Activated T-cell treated with anti-CD3 and anti-CD28 coated beads, Interleukin-2, amount 50 U/mL, for 4 hours (primary cell): ENCODE data around the gene FOXO1. TPM values are rescaled to one million over a fixed set of nuclear protein-coding genes. Genes with fewer than 3 reads are reported as not detected.
A peak's percentile ranks its signal among the peaks of the same experiment; 100 is the strongest.

ENCODE experiments used
- ATAC-seq, 2 donors: fragments of 200-7000 bp; cut with Tn5 transposase; one replicate each; pipeline ENCODE4 v1.10.0; 2021
- DNase-seq: peaks from one replicate; pipeline ENCODE4 v3.0.0-alpha.2; 2020
- H3K27me3 Mint-ChIP-seq: one replicate; pipeline ENCODE4 v1.8.0; 2021; ENCODE audit warnings: low read depth, mixed read lengths
- H3K36me3 Mint-ChIP-seq: one replicate; pipeline ENCODE4 v1.8.0; 2022; ENCODE audit warnings: mixed read lengths; ENCODE audit not compliant: insufficient read depth
- H3K4me1 Mint-ChIP-seq: one replicate; pipeline ENCODE4 v1.8.0; 2021; ENCODE audit warnings: low read depth, mixed read lengths
- H3K4me3 Mint-ChIP-seq: one replicate; pipeline ENCODE4 v1.8.0; 2021; ENCODE audit warnings: mild to moderate bottlenecking, moderate library complexity, mixed read lengths
- H3K9me3 Mint-ChIP-seq: one replicate; pipeline ENCODE4 v1.8.0; 2021; ENCODE audit warnings: mixed read lengths
- total RNA-seq, 3 donors: library from RNA; stranded (reverse); gene quantifications; one replicate each; pipeline ENCODE4 v1.2.1, GENCODE V29; 2021

The FOXO1 gene
- total RNA-seq, 3 donors from 2014 or later = 61.1 to 64.0 (median 62.7) TPM

GRCh38 chr13:40613914-40614313 is 52.5 kb downstream of the FOXO1 start:
- DNase-seq (no peak), ATAC-seq (no peak)
- H3K4me1 Mint-ChIP-seq = peaks cover 94% of the 10 kb centered on the region
- peaks cover 18% of the 10 kb centered on the region for H3K36me3 Mint-ChIP-seq
- no peaks in the 10 kb centered on the region for H3K27me3 Mint-ChIP-seq
- H3K9me3 Mint-ChIP-seq = no peaks in the 10 kb centered on the region
- H3K4me3 Mint-ChIP-seq = peak overlapping the region; percentile 69

- peaks cover 15% of the 10 kb centered on the region for H3K36me3 Mint-ChIP-seq
- ATAC-seq (peak; percentile 74 to 76), DNase-seq (peak; percentile 32)
- no peaks in the 10 kb centered on the region for H3K27me3 Mint-ChIP-seq
- H3K4me3 Mint-ChIP-seq = peak overlapping the region; percentile 69
- peaks cover 93% of the 10 kb centered on the region for H3K4me1 Mint-ChIP-seq
- no peaks in the 10 kb centered on the region for H3K9me3 Mint-ChIP-seq
These were observed 53.1 kb downstream of the FOXO1 start for GRCh38 chr13:40613192-40613818.

- DNase-seq = no peak
- H3K4me3 Mint-ChIP-seq = peak overlapping the region; percentile 3
- peaks cover 2% of the 10 kb centered on the region for H3K9me3 Mint-ChIP-seq
- H3K27me3 Mint-ChIP-seq = no peaks in the 10 kb centered on the region
- ATAC-seq = no peak
- peaks cover 91% of the 10 kb centered on the region for H3K4me1 Mint-ChIP-seq
- H3K36me3 Mint-ChIP-seq = peaks cover 21% of the 10 kb centered on the region
These were observed 54.4 kb downstream of the FOXO1 start for GRCh38 chr13:40612041-40612440.

GRCh38 chr13:40611635-40612034 is 54.8 kb downstream of the FOXO1 start:
- H3K27me3 Mint-ChIP-seq = no peaks in the 10 kb centered on the region
- ATAC-seq = no peak
- peaks cover 91% of the 10 kb centered on the region for H3K4me1 Mint-ChIP-seq
- H3K36me3 Mint-ChIP-seq = peaks cover 24% of the 10 kb centered on the region
- H3K4me3 Mint-ChIP-seq = no peak overlapping the region
- H3K9me3 Mint-ChIP-seq = peaks cover 2% of the 10 kb centered on the region
- DNase-seq = no peak

- Mint-ChIP-seq H3K4me3 (no peak overlapping the region), H3K9me3 (peaks cover 2% of the 10 kb centered on the region), H3K27me3 (no peaks in the 10 kb centered on the region), H3K4me1 (peaks cover 89% of the 10 kb centered on the region), H3K36me3 (peaks cover 22% of the 10 kb centered on the region)
- DNase-seq (no peak), ATAC-seq (no peak)
These were observed 55.4 kb downstream of the FOXO1 start for GRCh38 chr13:40611004-40611403.

GRCh38 chr13:40609972-40610726 is 56.3 kb downstream of the FOXO1 start:
- H3K9me3 Mint-ChIP-seq = peaks cover 2% of the 10 kb centered on the region
- no peak for ATAC-seq
- no peaks in the 10 kb centered on the region for H3K27me3 Mint-ChIP-seq
- H3K36me3 Mint-ChIP-seq = peaks cover 20% of the 10 kb centered on the region
- H3K4me1 Mint-ChIP-seq = peaks cover 88% of the 10 kb centered on the region
- no peak for DNase-seq
- H3K4me3 Mint-ChIP-seq = no peak overlapping the region

GRCh38 chr13:40608308-40608707 is 58.1 kb downstream of the FOXO1 start:
- H3K4me3 Mint-ChIP-seq = no peak overlapping the region
- H3K27me3 Mint-ChIP-seq = no peaks in the 10 kb centered on the region
- ATAC-seq (no peak), DNase-seq (no peak)
- H3K9me3 Mint-ChIP-seq = peaks cover 2% of the 10 kb centered on the region
- H3K4me1 Mint-ChIP-seq = peaks cover 84% of the 10 kb centered on the region
- H3K36me3 Mint-ChIP-seq = peaks cover 18% of the 10 kb centered on the region

- no peak for DNase-seq
- Mint-ChIP-seq H3K9me3 (peaks cover 2% of the 10 kb centered on the region), H3K4me1 (peaks cover 78% of the 10 kb centered on the region), H3K4me3 (no peak overlapping the region), H3K36me3 (peaks cover 12% of the 10 kb centered on the region), H3K27me3 (no peaks in the 10 kb centered on the region)
- peak; percentile 36 to 61 for ATAC-seq
These were observed 60.9 kb downstream of the FOXO1 start for GRCh38 chr13:40605573-40605972.

GRCh38 chr13:40604135-40604534 is 62.3 kb downstream of the FOXO1 start:
- DNase-seq (no peak), ATAC-seq (no peak)
- H3K4me3 Mint-ChIP-seq = no peak overlapping the region
- peaks cover 17% of the 10 kb centered on the region for H3K36me3 Mint-ChIP-seq
- peaks cover 83% of the 10 kb centered on the region for H3K4me1 Mint-ChIP-seq
- peaks cover 2% of the 10 kb centered on the region for H3K9me3 Mint-ChIP-seq
- no peaks in the 10 kb centered on the region for H3K27me3 Mint-ChIP-seq

- peaks cover 10% of the 10 kb centered on the region for H3K36me3 Mint-ChIP-seq
- H3K4me3 Mint-ChIP-seq = peak overlapping the region; percentile 63
- no peaks in the 10 kb centered on the region for H3K27me3 Mint-ChIP-seq
- DNase-seq = peak; percentile 26
- no peaks in the 10 kb centered on the region for H3K9me3 Mint-ChIP-seq
- ATAC-seq = peak; percentile 73 to 74
- H3K4me1 Mint-ChIP-seq = peaks cover 90% of the 10 kb centered on the region
These were observed 66.2 kb downstream of the FOXO1 start for GRCh38 chr13:40600149-40600751.

- peak overlapping the region; percentile 63 for H3K4me3 Mint-ChIP-seq
- peaks cover 10% of the 10 kb centered on the region for H3K36me3 Mint-ChIP-seq
- H3K27me3 Mint-ChIP-seq = no peaks in the 10 kb centered on the region
- ATAC-seq (peak; percentile 41 to 45), DNase-seq (no peak)
- peaks cover 93% of the 10 kb centered on the region for H3K4me1 Mint-ChIP-seq
- H3K9me3 Mint-ChIP-seq = no peaks in the 10 kb centered on the region
These were observed 66.7 kb downstream of the FOXO1 start for GRCh38 chr13:40599747-40600146.

- Mint-ChIP-seq H3K4me3 (peak overlapping the region; percentile 63), H3K27me3 (no peaks in the 10 kb centered on the region), H3K4me1 (peaks cover 93% of the 10 kb centered on the region), H3K36me3 (peaks cover 10% of the 10 kb centered on the region), H3K9me3 (no peaks in the 10 kb centered on the region)
- ATAC-seq (peak; percentile 60 to 61), DNase-seq (no peak)
These were observed 67.3 kb downstream of the FOXO1 start for GRCh38 chr13:40599124-40599523.

- Mint-ChIP-seq H3K4me3 (peak overlapping the region; percentile 63), H3K9me3 (no peaks in the 10 kb centered on the region)
These were observed 67.9 kb downstream of the FOXO1 start for GRCh38 chr13:40598569-40598968.

GRCh38 chr13:40597735-40598365 is 68.6 kb downstream of the FOXO1 start:
- Mint-ChIP-seq H3K36me3 (peaks cover 10% of the 10 kb centered on the region), H3K27me3 (no peaks in the 10 kb centered on the region), H3K4me3 (peak overlapping the region; percentile 49), H3K9me3 (no peaks in the 10 kb centered on the region), H3K4me1 (peaks cover 92% of the 10 kb centered on the region)
- no peak for ATAC-seq
- DNase-seq = no peak

More at GRCh38 chr13:40598569-40598968, 67.9 kb downstream of the FOXO1 start:
- H3K4me1 Mint-ChIP-seq = peaks cover 93% of the 10 kb centered on the region
- no peak for ATAC-seq
- peaks cover 10% of the 10 kb centered on the region for H3K36me3 Mint-ChIP-seq
- DNase-seq = no peak
- H3K27me3 Mint-ChIP-seq = no peaks in the 10 kb centered on the region
